GM12875 (cell line): ENCODE data around the gene CD2.

ENCODE experiments used
- H3K4me3 ChIP-seq: one replicate; pipeline ENCODE4 v1.5.1; 2011; ENCODE audit warnings: low read depth, low read length, control low read depth
- CTCF ChIP-seq: IDR thresholded peaks from 2 replicates; pipeline ENCODE4 v1.5.1; 2011; ENCODE audit warnings: low read depth, mild to moderate bottlenecking, control low read depth, inconsistent platforms, low read length, moderate library complexity, borderline replicate concordance; ENCODE audit not compliant: insufficient read depth

The CD2 gene

GRCh38 chr1:116721451-116722007, 32.7 kb upstream of the CD2 start:
- TF ChIP-seq CTCF = no peak

GRCh38 chr1:116722016-116722838, 32.0 kb upstream of the CD2 start:
- no peak overlapping the region for H3K4me3 ChIP-seq

More at GRCh38 chr1:116721451-116722007, 32.7 kb upstream of the CD2 start:
- H3K4me3 ChIP-seq = no peak overlapping the region

DNA sequence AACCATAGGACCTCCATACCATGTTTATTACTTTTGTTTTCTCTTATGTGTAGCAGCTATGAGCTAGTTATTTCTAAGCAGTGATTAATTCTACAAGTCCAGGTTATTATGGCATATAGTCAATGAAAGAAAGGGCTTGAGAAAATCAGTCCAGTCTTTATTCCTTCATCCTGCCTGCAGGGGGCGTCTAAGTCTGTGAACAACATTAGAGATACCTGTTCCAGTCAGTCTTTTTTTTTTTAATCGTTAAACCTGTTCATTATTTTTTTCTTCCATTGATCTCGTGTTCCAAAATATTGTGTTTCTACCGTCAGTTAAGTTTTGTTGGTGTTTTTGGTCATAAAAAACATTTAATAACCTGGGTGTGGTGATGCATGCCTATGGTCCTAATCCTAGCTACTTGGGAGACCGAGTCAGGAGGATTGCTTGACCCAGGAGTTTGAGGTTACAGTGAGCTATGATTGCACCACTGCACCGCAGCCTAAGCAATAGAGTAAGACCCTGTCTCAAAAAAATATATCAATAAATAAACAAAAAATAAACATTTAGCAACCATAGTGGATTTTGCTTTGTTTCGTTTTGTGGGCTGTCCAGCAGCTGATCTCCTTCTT, 29.4 kb upstream of the CD2 start:
- H3K4me3 ChIP-seq = no peak overlapping the region
- peak; percentile 60 for TF ChIP-seq CTCF

More at GRCh38 chr1:116722016-116722838, 32.0 kb upstream of the CD2 start:
- no peak for TF ChIP-seq CTCF

DNA sequence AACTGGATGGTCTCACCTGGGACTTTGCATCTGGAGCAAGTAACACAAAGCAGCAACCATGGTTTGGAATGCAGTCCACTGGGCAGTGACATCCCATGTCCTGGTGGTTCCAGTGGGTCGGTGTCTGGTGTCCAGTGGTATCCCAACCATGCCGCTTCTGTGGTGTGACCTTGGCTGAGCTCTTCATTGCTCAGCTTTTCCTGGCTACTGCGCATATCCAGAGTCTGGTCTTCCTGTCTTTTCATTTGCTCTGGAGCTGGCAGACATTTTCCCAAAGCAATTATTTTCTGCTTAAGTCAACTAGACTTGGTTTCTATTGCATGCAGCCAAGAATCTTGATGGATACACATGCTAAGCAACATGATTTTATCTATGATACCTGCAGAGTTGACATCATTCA, 28.4 kb upstream of the CD2 start:
- TF ChIP-seq CTCF = no peak
- H3K4me3 ChIP-seq = no peak overlapping the region

GRCh38 chr1:116726872-116727820, 27.1 kb upstream of the CD2 start:
- TF ChIP-seq CTCF = no peak
- H3K4me3 ChIP-seq = no peak overlapping the region

GRCh38 chr1:116731439-116731838, 22.8 kb upstream of the CD2 start:
- no peak overlapping the region for H3K4me3 ChIP-seq
- TF ChIP-seq CTCF = no peak
